Activated CD4-positive, alpha-beta T cell treated with anti-CD3 and anti-CD28 coated beads, Interleukin-2, amount 50 U/mL, for 24 hours (primary cell): Measurements from ENCODE around the gene RNF167.

Experiments
- DNase-seq, 2 donors: peaks; one replicate each; pipeline ENCODE4 v3.0.0-alpha.2; 2020; ENCODE audit warnings: low read depth in 1 of 2, low spot score in 1 of 2

RNF167 gene

GRCh38 chr17:4972752-4973151, 32.7 kb downstream of the RNF167 start:
- DNase-seq = no peak

GRCh38 chr17:4973256-4974114, 33.4 kb downstream of the RNF167 start:
- no peak for DNase-seq

GRCh38 chr17:4974115-4974670, 34.1 kb downstream of the RNF167 start:
- no peak for DNase-seq

- no peak for DNase-seq
These were observed 38.7 kb downstream of the RNF167 start for GRCh38 chr17:4978726-4979125.

- no peak for DNase-seq
These were observed 40.7 kb downstream of the RNF167 start for GRCh38 chr17:4980644-4981216.

GRCh38 chr17:4982305-4982704, 42.2 kb downstream of the RNF167 start:
- DNase-seq = no peak

GRCh38 chr17:4986403-4986802, 46.3 kb downstream of the RNF167 start:
- DNase-seq = no peak

- peak; percentile 74 to 83 for DNase-seq
These were observed 47.1 kb downstream of the RNF167 start, which contains the start of gene CAMTA2 for GRCh38 chr17:4986951-4987766. CAMTA2 (minus strand) TSS chr17:4987675; CDS start chr17:4986222, 1,453 bp downstream.

- DNase-seq = no peak
These were observed 47.9 kb downstream of the RNF167 start for GRCh38 chr17:4987767-4988567.

- DNase-seq = no peak
These were observed 54.1 kb downstream of the RNF167 start for GRCh38 chr17:4994081-4994595.
